DOHH2 (cell line): ENCODE measurements around the gene VEGFB.

Source experiments
- H3F3A ChIP-seq: fragments of 200-600 bp; sonication (generic), shearing (Covaris generic); 2 replicates; pipeline ENCODE4 v1.6.0; 2016; ENCODE audit warnings: antibody characterized with exemption, mild to moderate bottlenecking; ENCODE audit not compliant: control insufficient read depth, insufficient read depth
- H3K27ac ChIP-seq: fragments of 200-600 bp; sonication (generic); 2 replicates; pipeline ENCODE4 v1.5.1; 2014; ENCODE audit warnings: low read depth, mild to moderate bottlenecking, low read length, moderate library complexity
- H3K27me3 ChIP-seq: fragments of 200-600 bp; sonication (generic); 2 replicates; pipeline ENCODE4 v1.6.1; 2014; ENCODE audit warnings: mild to moderate bottlenecking, low read length, mixed read lengths; ENCODE audit not compliant: control insufficient read depth
- H3K36me3 ChIP-seq: fragments of 200-600 bp; sonication (generic); 2 replicates; pipeline ENCODE4 v1.6.1; 2014; ENCODE audit warnings: mild to moderate bottlenecking, low read length, moderate library complexity, mixed read lengths; ENCODE audit not compliant: control insufficient read depth
- H3K4me1 ChIP-seq: fragments of 200-600 bp; sonication (generic); 2 replicates; pipeline ENCODE4 v1.6.1; 2014; ENCODE audit warnings: mild to moderate bottlenecking, low read length, mixed read lengths; ENCODE audit not compliant: control insufficient read depth
- H3K4me2 ChIP-seq: fragments of 200-600 bp; sonication (generic); 2 replicates; pipeline ENCODE4 v1.6.0; 2014; ENCODE audit warnings: mild to moderate bottlenecking, low read length, moderate library complexity
- H3K4me3 ChIP-seq: fragments of 200-600 bp; sonication (generic); 2 replicates; pipeline ENCODE4 v1.5.1; 2014; ENCODE audit warnings: mild to moderate bottlenecking, low read length, mixed read lengths
- H3K79me2 ChIP-seq: fragments of 200-600 bp; sonication (generic); 2 replicates; pipeline ENCODE4 v1.6.1; 2014; ENCODE audit warnings: mild to moderate bottlenecking, low read length, mixed read lengths; ENCODE audit not compliant: control insufficient read depth
- H3K9me2 ChIP-seq: fragments of 200-600 bp; sonication (generic); replicated peaks from 2 replicates; pipeline ENCODE4 v1.6.1; 2014; ENCODE audit warnings: mild to moderate bottlenecking, low read length, mixed read lengths; ENCODE audit not compliant: control insufficient read depth
- H3K9me3 ChIP-seq: fragments of 200-600 bp; sonication (generic); 2 replicates; pipeline ENCODE4 v1.6.1; 2014; ENCODE audit warnings: antibody characterized with exemption, low read length, mixed read lengths; ENCODE audit not compliant: control insufficient read depth, insufficient read depth
- H4K20me1 ChIP-seq: fragments of 200-600 bp; sonication (generic); 2 replicates; pipeline ENCODE4 v1.6.0; 2014; ENCODE audit warnings: low read depth, mild to moderate bottlenecking, antibody characterized with exemption, low read length, moderate library complexity; ENCODE audit not compliant: control insufficient read depth, insufficient read depth
- CTCF ChIP-seq: fragments of 200-600 bp; sonication (generic); IDR thresholded peaks from one replicate; pipeline ENCODE4 v1.5.1; 2014; ENCODE audit warnings: antibody characterized with exemption, mild to moderate bottlenecking, low read depth, low read length; ENCODE audit not compliant: poor library complexity, severe bottlenecking
- EZH2phosphoT487 ChIP-seq: fragments of 200-600 bp; sonication (generic); IDR thresholded peaks from 2 replicates; pipeline ENCODE4 v1.6.1; 2017; ENCODE audit warnings: borderline replicate concordance, mild to moderate bottlenecking, antibody characterized with exemption, low read length, moderate library complexity, mixed read lengths

VEGFB gene

DNA sequence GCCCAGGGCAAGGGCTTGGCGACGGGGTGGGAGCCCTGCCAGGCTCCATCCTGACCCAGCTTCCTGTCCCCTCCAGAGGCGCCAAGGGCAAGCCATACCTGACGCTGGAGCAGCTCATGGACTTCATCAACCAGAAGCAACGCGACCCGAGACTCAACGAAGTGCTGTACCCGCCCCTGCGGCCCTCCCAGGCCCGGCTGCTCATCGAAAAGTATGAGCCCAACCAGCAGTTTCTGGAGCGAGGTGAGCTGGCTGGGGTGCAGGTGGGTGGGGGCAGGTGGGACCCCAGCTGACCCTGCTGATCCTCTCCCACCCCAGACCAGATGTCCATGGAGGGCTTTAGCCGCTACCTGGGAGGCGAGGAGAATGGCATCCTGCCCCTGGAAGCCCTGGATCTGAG lies 21.9 kb downstream of the VEGFB start:
- Histone ChIP-seq H3K4me2 (no peak overlapping the region), H3K27me3 (no peaks in the 10 kb centered on the region), H3K4me1 (peaks cover 14% of the 10 kb centered on the region), H3F3A (0 out of 2 replicates have a peak, but pooled peaks cover 5% of the 10 kb centered on the region), H3K36me3 (peaks cover 39% of the 10 kb centered on the region), H4K20me1 (peaks cover 5% of the 10 kb centered on the region; the same call in 1 of the 2 replicates), H3K79me2 (peaks cover 15% of the 10 kb centered on the region), H3K4me3 (no peak overlapping the region), H3K27ac (no peak overlapping the region), H3K9me3 (no peaks in the 10 kb centered on the region), H3K9me2 (no peaks in the 10 kb centered on the region)
- no peak for TF ChIP-seq EZH2phosphoT487
- TF ChIP-seq CTCF = no peak

GRCh38 chr11:64258356-64258755 lies 24.0 kb downstream of the VEGFB start:
- Histone ChIP-seq H3K79me2 (no peaks in the 10 kb centered on the region), H3K9me2 (no peaks in the 10 kb centered on the region), H4K20me1 (no peaks in the 10 kb centered on the region), H3F3A (no peaks in the 10 kb centered on the region), H3K4me3 (no peak overlapping the region), H3K9me3 (no peaks in the 10 kb centered on the region), H3K27me3 (no peaks in the 10 kb centered on the region), H3K27ac (no peak overlapping the region), H3K4me2 (no peak overlapping the region), H3K4me1 (no peaks in the 10 kb centered on the region; the same call in 1 of the 2 replicates), H3K36me3 (peaks cover 44% of the 10 kb centered on the region)
- TF ChIP-seq CTCF = no peak
- TF ChIP-seq EZH2phosphoT487 = no peak

- no peak overlapping the region for H3K27ac ChIP-seq
- no peaks in the 10 kb centered on the region for H3K4me1 ChIP-seq
- H3K4me3 ChIP-seq = no peak overlapping the region
- no peaks in the 10 kb centered on the region for H4K20me1 ChIP-seq
- TF ChIP-seq EZH2phosphoT487 (no peak), CTCF (no peak)
- H3K36me3 ChIP-seq = peaks cover 48% of the 10 kb centered on the region
- H3K27me3 ChIP-seq = no peaks in the 10 kb centered on the region
- no peaks in the 10 kb centered on the region for H3K79me2 ChIP-seq
- no peaks in the 10 kb centered on the region for H3K9me2 ChIP-seq
- H3K9me3 ChIP-seq = no peaks in the 10 kb centered on the region
- H3F3A ChIP-seq = no peaks in the 10 kb centered on the region
- H3K4me2 ChIP-seq = no peak overlapping the region
These were observed 24.7 kb downstream of the VEGFB start for GRCh38 chr11:64258946-64259532.
